Activated T-helper 2 cell treated with anti-CD3 and anti-CD28 coated beads, Interferon-gamma antibody, Interleukin-2, Interleukin-4, amounts not matched to agents 10 μg/mL and 5 μg/mL and 100 μg/mL, durations not matched to agents 14 hours and 24 hours and 36 hours (primary cell): ENCODE data around the gene LHFPL2. TPM values are rescaled to one million over a fixed set of nuclear protein-coding genes. Genes with fewer than 3 reads are reported as not detected.

Source experiments
- DNase-seq: peaks from one replicate; pipeline ENCODE4 v3.0.0; 2021; ENCODE audit warnings: low spot score
- H3K27ac Mint-ChIP-seq: one replicate; pipeline ENCODE4 v1.8.0; 2021; ENCODE audit warnings: mixed read lengths
- H3K27me3 Mint-ChIP-seq: one replicate; pipeline ENCODE4 v1.8.0; 2021; ENCODE audit warnings: low read depth, mixed read lengths
- H3K36me3 Mint-ChIP-seq: one replicate; pipeline ENCODE4 v1.8.0; 2021; ENCODE audit warnings: low read depth, mixed read lengths
- H3K4me1 Mint-ChIP-seq: one replicate; pipeline ENCODE4 v1.8.0; 2021; ENCODE audit warnings: low read depth, mixed read lengths
- H3K4me3 Mint-ChIP-seq: one replicate; pipeline ENCODE4 v1.8.0; 2021; ENCODE audit warnings: low read depth, mild to moderate bottlenecking, moderate library complexity, mixed read lengths
- H3K9me3 Mint-ChIP-seq: one replicate; pipeline ENCODE4 v1.8.0; 2021; ENCODE audit warnings: mixed read lengths
- intact Hi-C: fragments of 100-400 bp; cut with micrococcal nuclease; formaldehyde crosslinking; loops from one replicate; pipeline ENCODE4 v1.15.1; 2023
- total RNA-seq: library from RNA; stranded (reverse); gene quantifications from 2 replicates; pipeline ENCODE4 v1.2.3, GENCODE V29; 2022

LHFPL2 gene
- total RNA-seq, 1 donor from 2014 or later: 0.16 TPM

DNA sequence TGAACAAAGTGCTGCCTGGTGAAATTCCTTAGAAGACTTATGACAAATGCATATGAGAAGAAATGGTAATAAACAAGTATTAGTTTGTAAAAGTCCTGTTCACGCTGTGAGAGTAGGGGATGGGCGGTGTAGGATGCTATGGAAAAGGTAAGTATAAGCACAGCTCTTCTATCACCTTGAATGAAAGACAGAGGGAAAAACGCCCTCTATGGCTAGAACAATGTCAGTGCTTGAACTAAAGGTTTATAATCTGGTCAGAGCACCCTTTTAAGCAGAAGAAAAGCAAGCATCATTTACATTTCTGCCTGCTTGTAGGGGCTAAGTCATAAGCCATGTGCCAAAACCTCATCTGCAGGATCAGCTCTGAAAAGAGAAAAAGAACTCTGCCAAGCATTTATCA is 115.2 kb downstream of the LHFPL2 start:
- H3K9me3 Mint-ChIP-seq: no peaks in the 10 kb centered on the region
- peaks cover 3% of the 10 kb centered on the region for H3K27me3 Mint-ChIP-seq
- no peak for DNase-seq
- intact Hi-C loops: no loop called here
- no peaks in the 10 kb centered on the region for H3K36me3 Mint-ChIP-seq
- no peak overlapping the region for H3K4me3 Mint-ChIP-seq
- no peaks in the 10 kb centered on the region for H3K4me1 Mint-ChIP-seq
- H3K27ac Mint-ChIP-seq: no peak overlapping the region

DNA sequence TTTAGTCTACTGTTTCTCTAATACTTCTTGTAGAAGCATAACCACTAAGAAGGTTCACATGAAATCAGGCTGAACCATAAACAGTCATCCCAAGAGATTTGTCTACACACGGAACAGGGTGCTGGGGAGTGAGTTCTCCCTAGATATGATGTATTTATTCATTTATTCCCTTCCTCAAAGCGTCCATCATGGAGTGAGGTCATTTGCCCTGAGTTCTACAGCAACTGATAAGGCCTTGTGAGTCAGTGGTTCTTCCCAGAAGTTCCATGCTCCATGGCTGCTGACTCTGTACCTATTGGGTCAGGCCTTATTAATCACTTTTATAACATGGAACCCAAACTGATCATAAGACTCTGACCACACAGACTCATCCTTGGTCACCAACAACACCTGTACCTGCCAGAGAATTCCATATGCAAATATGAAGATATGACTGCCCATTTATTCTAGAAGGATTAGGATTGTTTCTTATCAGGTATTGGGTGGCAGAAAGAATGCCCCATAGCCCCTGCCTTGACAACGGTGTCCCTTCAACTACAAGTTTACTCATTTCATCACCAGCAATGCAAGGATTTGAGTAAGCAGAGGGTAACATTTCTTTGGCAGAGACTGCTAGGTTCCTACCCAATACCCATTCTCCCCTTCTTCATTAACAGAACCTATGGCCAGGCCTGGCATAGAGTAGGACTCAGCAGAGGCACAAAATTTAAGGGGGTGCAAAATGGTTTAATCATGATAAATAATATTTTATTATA is 118.1 kb downstream of the LHFPL2 start:
- no peaks in the 10 kb centered on the region for H3K9me3 Mint-ChIP-seq
- H3K27ac Mint-ChIP-seq: no peak overlapping the region
- intact Hi-C loops: no loop called here
- H3K4me1 Mint-ChIP-seq: peaks cover 5% of the 10 kb centered on the region
- no peaks in the 10 kb centered on the region for H3K36me3 Mint-ChIP-seq
- H3K4me3 Mint-ChIP-seq: no peak overlapping the region
- peaks cover 8% of the 10 kb centered on the region for H3K27me3 Mint-ChIP-seq
- no peak for DNase-seq

DNA sequence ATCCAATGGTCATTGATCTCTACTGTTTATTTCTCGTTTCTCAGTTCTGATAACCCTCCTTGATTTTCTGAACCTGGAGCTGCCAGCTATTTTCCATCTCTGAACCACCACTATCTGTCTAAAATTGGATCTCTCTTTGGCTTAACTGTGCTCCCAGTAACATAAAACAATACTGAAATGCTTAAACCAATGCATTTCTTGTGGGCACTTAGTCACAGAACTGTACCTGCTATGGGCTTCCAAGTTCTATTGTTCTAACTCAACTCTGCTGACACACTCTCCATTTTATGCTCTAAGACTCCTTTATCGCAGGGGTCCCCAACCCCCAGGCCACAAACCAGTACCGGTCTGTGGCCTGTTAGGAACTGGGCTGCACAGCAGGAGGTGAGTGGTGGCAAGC is 120.6 kb downstream of the LHFPL2 start:
- Mint-ChIP-seq H3K36me3 (no peaks in the 10 kb centered on the region), H3K4me1 (peaks cover 5% of the 10 kb centered on the region), H3K27me3 (peaks cover 10% of the 10 kb centered on the region), H3K27ac (no peak overlapping the region), H3K4me3 (no peak overlapping the region), H3K9me3 (no peaks in the 10 kb centered on the region)
- DNase-seq: no peak
- intact Hi-C loops: no loop called here

DNA sequence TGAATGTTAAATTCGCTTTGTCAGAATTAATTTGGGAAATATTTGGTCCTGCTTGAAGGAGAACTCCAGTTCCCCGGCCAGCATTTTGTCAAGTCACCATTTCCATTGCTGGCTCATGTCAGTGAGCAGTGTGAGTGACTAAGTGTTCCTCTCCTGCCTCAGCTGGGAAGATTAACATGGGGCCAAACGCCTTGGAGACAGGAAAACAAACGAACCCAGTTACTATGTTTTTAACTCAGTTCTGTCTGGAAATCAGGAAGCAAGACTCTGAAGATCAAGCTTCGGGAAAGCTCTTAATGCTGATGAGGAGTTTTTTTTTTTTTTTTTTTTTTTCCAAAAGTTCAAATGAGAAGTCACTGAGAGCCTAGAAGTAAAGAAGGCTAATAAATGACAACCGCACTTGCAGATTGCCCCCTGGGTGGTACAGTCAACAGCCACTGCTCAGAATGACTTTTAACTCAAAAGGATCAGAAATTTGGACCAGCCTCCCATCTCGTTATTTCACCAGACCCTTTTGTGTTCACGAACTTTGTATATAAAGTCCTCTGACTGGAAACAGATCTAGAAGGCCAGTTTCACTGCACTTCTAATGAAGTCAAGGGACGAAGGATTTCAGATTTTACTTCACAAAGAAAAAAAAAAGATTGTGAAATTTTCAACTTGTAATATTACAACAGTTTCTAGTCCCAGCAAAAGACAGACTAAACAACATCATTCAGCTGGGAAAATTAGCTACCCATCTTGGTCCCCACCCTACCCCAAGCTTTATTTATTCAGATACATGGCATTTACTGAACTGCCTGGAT is 121.3 kb downstream of the LHFPL2 start:
- intact Hi-C loops: no loop called here
- no peaks in the 10 kb centered on the region for H3K9me3 Mint-ChIP-seq
- no peak for DNase-seq
- no peak overlapping the region for H3K4me3 Mint-ChIP-seq
- peaks cover 11% of the 10 kb centered on the region for H3K27me3 Mint-ChIP-seq
- H3K4me1 Mint-ChIP-seq: peaks cover 5% of the 10 kb centered on the region
- H3K27ac Mint-ChIP-seq: no peak overlapping the region
- no peaks in the 10 kb centered on the region for H3K36me3 Mint-ChIP-seq

DNA sequence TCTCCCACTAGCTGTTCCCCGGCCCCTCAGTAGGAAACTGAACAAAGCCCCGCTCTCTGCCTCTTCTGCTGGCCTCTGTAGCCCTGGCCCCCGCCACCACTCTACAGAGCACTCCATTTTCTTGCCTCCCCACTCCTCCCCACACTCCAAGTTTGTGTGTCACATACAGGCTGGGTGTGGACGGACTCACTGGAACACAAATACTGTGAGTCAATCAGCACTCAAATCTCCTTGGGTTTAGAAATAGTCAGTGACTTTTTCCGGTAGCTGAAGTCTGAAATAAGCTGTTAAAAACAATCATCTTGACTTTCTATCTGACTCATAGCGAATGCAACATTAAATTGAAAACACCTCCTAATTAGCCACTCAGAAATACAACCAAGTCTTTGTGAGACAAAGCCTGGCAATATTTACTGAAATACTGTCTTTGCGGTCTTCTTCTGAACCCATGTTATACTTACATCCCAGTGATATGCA is 122.5 kb downstream of the LHFPL2 start:
- Mint-ChIP-seq H3K4me1 (peaks cover 5% of the 10 kb centered on the region), H3K36me3 (no peaks in the 10 kb centered on the region), H3K9me3 (no peaks in the 10 kb centered on the region), H3K27me3 (peaks cover 13% of the 10 kb centered on the region), H3K27ac (no peak overlapping the region), H3K4me3 (no peak overlapping the region)
- DNase-seq: no peak
- intact Hi-C loops: no loop called here

DNA sequence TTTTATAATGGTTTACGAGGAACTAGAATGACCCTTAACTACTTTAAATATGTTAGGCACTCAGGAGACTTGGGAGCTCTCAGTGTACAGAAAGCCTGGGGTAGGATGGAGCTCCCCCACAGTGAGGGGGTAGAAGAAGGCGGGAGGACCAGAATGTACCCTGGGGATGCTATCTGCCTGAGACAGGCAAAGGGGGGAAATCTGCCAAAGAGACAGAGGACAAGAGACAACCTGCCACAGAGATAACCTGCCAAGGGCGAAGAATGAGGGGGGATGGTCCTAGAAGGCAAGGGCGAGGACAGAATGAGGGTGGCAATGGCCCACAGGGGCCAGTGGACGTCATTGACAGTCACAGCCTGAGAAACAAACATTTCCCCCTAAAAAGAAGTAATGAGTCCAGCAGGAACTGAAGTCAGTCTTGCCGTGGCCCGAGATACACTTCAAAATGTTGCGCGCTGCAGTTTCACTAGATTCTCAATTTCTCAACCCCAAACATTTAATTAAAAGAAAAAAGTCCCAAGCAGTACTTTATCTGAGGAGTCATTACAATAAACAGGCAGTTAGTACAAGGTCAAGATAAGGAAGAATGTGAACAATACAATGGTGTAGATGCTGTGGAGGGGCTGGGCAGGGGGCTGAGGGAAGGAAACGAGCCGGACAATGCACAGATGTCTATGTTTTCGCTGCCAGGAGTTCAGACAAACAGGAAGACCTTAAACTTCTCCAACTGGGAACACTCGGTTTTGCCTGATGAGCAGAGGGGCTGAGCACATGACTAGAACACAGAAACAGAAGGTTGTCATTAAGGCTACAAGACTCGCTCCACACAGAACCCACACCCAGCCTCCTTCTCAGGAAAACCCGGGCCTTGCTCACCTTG is 125.0 kb downstream of the LHFPL2 start:
- Mint-ChIP-seq H3K9me3 (no peaks in the 10 kb centered on the region), H3K4me1 (peaks cover 5% of the 10 kb centered on the region), H3K36me3 (no peaks in the 10 kb centered on the region), H3K27ac (no peak overlapping the region), H3K27me3 (peaks cover 24% of the 10 kb centered on the region), H3K4me3 (no peak overlapping the region)
- intact Hi-C loops: no loop called here
- DNase-seq: no peak

DNA sequence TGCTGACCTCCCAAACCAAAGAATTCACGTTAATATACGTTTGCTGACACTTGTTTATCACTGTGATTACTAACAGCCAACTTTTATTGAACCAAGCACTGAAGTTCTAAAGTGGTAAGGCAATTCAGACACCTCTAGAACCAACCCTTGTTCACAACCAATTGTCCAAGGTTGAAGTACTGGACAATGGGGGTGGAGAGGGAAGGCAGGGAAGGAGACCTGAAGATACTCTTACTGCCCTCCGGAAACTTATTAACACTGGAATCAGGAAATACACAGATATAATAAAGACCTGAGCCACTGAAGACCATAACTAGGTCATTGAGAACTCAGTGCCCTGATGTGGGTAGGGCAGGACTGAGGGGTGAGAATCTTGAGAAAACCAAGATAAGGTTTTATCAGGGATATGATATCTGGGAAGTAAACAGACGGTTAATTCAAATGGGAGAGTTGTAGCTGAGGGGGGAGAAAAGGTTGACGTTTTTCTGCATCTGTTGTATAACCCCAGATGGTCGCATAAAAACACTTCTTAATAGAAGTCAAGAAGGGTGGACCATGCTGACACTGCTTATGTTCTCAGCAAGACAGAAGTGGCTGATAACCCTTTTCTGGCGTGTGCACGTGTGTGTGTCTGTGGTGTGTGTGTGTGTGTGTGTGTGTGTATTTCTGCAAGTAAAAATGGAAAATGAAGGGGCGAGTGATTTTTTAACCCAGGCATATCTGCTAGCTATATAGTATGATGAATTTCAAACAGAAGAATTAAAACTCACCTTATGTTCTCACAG is 125.9 kb downstream of the LHFPL2 start:
- no peak overlapping the region for H3K4me3 Mint-ChIP-seq
- H3K27ac Mint-ChIP-seq: no peak overlapping the region
- intact Hi-C loops: no loop called here
- H3K4me1 Mint-ChIP-seq: peaks cover 5% of the 10 kb centered on the region
- no peaks in the 10 kb centered on the region for H3K36me3 Mint-ChIP-seq
- H3K27me3 Mint-ChIP-seq: peaks cover 25% of the 10 kb centered on the region
- DNase-seq: no peak
- H3K9me3 Mint-ChIP-seq: no peaks in the 10 kb centered on the region

DNA sequence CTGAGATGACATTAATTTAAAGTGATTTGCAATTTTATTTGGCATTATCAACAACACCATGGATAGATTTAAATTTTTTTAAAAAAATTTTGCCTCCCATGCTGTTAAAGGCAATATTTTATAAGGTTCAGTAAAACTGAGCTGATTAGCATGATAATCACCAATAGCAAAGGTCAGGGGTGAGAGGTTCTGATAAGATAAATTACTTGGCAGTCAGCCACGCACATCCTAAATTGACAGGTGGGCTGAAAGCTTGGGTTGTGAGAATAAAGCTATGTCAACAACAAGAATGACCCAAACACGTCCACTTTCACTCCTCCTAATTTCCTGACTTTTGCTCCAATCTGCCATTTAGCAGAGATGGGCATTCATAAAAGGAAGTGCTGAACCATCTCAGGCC is 127.1 kb downstream of the LHFPL2 start:
- intact Hi-C loops: no loop called here
- no peak overlapping the region for H3K4me3 Mint-ChIP-seq
- H3K9me3 Mint-ChIP-seq: no peaks in the 10 kb centered on the region
- no peak for DNase-seq
- H3K27ac Mint-ChIP-seq: no peak overlapping the region
- H3K27me3 Mint-ChIP-seq: peaks cover 33% of the 10 kb centered on the region
- H3K4me1 Mint-ChIP-seq: peaks cover 5% of the 10 kb centered on the region
- no peaks in the 10 kb centered on the region for H3K36me3 Mint-ChIP-seq

DNA sequence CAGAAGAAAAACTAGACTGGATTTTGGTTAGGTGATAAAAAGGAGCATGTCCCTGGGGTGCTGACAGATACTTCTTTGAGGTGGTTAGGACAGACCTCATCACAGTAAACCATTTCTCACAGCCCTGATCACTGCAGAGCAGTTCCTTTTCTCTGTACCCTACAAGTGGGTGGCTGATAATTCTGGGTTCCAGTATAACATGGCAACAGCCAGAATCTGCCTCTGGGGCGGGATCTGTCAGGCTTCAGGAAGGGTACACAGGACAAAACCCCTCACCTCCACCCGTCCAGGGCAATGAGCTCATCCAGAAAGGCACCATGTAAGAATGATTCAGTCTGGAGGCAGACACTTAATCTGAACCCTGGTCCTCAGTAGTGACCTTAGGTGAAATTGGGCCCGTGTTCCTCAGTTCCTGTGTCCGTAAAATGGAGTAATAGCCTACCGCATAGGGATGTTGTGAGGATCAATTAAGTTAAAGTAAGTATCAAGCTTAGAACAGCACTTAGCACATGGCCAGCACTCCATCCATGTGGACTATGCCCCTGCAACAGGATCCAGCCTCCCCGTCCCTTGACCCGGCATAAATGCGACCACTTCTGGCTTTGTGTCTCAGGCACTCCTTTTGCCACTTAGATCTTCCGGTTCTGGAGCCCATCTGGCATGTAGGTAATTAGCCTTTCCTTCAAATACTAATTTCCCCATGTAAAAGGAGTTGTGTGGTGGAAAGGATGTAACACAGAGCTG is 129.2 kb downstream of the LHFPL2 start:
- H3K4me1 Mint-ChIP-seq: no peaks in the 10 kb centered on the region
- H3K27ac Mint-ChIP-seq: no peak overlapping the region
- DNase-seq: no peak
- H3K9me3 Mint-ChIP-seq: no peaks in the 10 kb centered on the region
- no peak overlapping the region for H3K4me3 Mint-ChIP-seq
- peaks cover 45% of the 10 kb centered on the region for H3K27me3 Mint-ChIP-seq
- intact Hi-C loops: no loop called here
- H3K36me3 Mint-ChIP-seq: no peaks in the 10 kb centered on the region

DNA sequence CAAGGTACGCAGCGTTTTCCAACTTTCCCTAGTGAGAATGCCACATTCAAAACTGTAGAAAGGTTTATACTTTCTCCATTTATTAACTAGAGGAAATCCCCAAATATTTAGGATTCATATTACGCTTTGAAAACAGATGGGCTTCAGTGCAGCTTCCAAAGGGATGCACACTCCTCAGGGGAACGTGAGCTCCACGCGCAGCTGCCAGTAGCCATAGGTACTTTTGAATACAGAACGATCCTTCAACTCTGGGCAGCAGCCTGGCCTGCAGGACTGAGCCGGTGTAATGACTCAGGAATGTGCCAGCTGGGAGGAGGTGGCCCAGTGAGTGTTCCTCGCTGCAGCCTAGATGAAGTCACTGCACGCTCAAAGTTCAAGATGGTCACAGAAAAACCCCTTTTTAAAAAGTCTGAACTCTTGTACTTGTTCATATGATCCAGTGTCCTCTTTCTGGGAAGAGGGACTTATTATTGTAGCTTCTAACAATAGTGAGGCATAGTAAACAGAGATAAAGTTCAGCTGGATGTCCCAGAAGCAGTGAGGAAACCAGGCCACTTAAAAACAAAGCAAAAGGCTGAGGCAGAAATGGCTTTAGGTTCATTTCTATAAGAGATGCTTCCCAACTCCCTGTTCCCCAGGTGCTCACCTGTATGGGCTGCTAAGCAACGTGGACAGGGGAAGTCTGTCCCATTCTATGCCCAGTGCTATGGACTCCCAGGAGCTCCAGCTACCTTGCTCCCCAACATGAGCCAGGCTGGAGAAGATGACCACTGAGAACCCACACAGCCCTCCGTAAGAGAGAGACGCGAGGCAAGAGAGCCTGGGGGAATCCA is 130.0 kb downstream of the LHFPL2 start:
- intact Hi-C loops: no loop called here
- Mint-ChIP-seq H3K9me3 (no peaks in the 10 kb centered on the region), H3K4me3 (no peak overlapping the region), H3K36me3 (no peaks in the 10 kb centered on the region), H3K4me1 (no peaks in the 10 kb centered on the region), H3K27ac (no peak overlapping the region), H3K27me3 (peaks cover 52% of the 10 kb centered on the region)
- DNase-seq: no peak

DNA sequence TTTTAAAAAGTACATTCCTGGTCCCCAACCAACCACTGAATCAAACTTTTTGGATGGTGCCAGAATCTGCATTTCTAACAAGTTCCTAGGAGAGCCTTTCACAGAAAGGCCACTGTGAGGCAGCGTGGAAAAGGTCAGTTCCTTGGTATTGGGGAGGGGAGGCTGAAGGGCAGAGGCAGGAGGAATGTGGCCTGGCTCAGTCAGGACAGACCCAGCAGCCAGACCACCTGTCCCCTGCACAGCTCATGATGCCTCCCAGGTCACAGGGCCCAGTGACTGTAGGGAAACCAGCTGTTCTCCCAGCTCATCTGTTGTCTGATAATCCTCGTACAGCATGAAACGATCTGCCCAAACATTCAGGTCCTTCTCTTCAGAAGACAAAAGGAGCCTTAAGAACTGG is 132.9 kb downstream of the LHFPL2 start:
- no peak for DNase-seq
- intact Hi-C loops: no loop called here
- no peak overlapping the region for H3K4me3 Mint-ChIP-seq
- peaks cover 66% of the 10 kb centered on the region for H3K27me3 Mint-ChIP-seq
- H3K4me1 Mint-ChIP-seq: no peaks in the 10 kb centered on the region
- H3K36me3 Mint-ChIP-seq: no peaks in the 10 kb centered on the region
- no peaks in the 10 kb centered on the region for H3K9me3 Mint-ChIP-seq
- H3K27ac Mint-ChIP-seq: no peak overlapping the region
